Measurements from ENCODE around the gene WDR45B. TPM values are rescaled to one million over a fixed set of nuclear protein-coding genes. Genes with fewer than 3 reads are reported as not detected.

Gene WDR45B
- total RNA-seq, 2 donors from 2014 or later = 97.8 to 146 TPM

DNA sequence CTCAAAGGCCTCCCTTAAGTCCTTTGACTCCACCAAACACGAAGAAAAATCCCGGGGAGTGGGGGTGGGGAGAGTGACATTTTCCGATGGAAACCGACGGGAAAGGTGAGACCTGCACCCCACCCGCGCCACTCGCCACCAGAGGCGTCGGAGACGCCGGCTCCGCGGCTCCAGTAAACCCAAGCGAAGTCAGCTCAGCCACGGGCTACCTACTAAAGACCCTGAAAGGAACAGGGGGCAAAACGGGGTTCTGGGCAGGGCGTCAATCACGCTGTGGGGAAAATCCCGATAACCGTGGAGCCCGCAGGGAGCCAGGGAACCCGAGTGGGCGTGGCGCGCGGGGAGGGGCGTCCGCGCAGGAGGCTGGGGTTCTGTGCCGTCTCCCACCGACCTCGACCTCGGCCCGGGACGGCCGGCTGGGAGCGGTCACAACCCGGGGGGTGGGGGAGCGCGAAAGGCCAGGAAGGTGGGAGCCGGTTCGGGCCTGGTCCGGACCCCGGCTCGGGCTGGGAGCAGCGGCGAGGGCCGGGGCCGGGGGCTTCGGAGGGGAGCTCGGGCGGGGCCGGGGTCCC is 565 bp downstream of the WDR45B start:
- TF ChIP-seq, protein P1, sequence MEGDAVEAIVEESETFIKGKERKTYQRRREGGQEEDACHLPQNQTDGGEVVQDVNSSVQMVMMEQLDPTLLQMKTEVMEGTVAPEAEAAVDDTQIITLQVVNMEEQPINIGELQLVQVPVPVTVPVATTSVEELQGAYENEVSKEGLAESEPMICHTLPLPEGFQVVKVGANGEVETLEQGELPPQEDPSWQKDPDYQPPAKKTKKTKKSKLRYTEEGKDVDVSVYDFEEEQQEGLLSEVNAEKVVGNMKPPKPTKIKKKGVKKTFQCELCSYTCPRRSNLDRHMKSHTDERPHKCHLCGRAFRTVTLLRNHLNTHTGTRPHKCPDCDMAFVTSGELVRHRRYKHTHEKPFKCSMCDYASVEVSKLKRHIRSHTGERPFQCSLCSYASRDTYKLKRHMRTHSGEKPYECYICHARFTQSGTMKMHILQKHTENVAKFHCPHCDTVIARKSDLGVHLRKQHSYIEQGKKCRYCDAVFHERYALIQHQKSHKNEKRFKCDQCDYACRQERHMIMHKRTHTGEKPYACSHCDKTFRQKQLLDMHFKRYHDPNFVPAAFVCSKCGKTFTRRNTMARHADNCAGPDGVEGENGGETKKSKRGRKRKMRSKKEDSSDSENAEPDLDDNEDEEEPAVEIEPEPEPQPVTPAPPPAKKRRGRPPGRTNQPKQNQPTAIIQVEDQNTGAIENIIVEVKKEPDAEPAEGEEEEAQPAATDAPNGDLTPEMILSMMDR (IDR thresholded peaks at IDR 0.05) = peak in 1 of 4 experiments; percentile 22
- TF ChIP-seq POLR2AphosphoS5 (IDR thresholded peaks at IDR 0.05) = no peak
- intact Hi-C loops (cut with DNase I) = loop anchor here (2.0 to 5.0 kb wide), 2 partner anchors 51 to 105 kb away; partner anchors contain the start of genes RAB40B and TBCD
- 1% methylated on average over 54 of the region's 54 CpGs for WGBS
- Histone ChIP-seq H3K36me3 (peaks cover 0 to 11% of the 10 kb centered on the region in 2 donors), H3K4me1 (replicated peaks) (no peaks in the 10 kb centered on the region), H3K27ac (peak overlapping the region; percentile 94 to 99), H3K9me3 (no peaks in the 10 kb centered on the region), H3K27me3 (replicated peaks; ENCODE audit: insufficient read depth) (no peaks in the 10 kb centered on the region), H3K4me3 (peak overlapping the region; percentile 92 to 100)
- DNase-seq (ENCODE audit: low spot score) = no peak

DNA sequence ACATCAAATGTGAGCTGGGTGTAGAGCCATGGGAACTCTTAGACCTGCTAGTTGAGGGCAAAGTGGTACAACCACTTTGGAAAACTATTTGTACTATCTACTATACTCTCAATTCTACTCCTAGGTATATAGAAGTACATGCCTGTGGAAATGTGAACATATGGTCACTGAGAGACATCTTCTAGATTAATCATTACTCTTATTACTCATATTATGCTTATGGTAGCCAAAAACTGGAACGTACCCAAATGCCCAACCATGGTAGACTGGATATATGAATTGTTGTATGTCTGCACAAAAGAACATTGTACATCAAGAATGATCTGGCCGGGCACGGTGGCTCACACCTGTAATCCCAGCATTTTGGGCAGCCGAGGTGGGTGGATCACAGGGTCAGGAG is 2.7 kb downstream of the WDR45B start:
- TF ChIP-seq POLR2A (IDR thresholded peaks at IDR 0.05) (no peak), POLR2AphosphoS5 (IDR thresholded peaks at IDR 0.05) (no peak)
- TF ChIP-seq, protein P1 (IDR thresholded peaks at IDR 0.05) = no peak
- WGBS = 96% methylated on average over 4 of the region's 4 CpGs
- DNase-seq (ENCODE audit: low spot score) = no peak
- Histone ChIP-seq H3K27me3 (replicated peaks; ENCODE audit: insufficient read depth) (no peaks in the 10 kb centered on the region), H3K4me1 (replicated peaks) (no peaks in the 10 kb centered on the region), H3K4me3 (no peak overlapping the region), H3K36me3 (peaks cover 0 to 11% of the 10 kb centered on the region in 2 donors), H3K27ac (no peak overlapping the region), H3K9me3 (no peaks in the 10 kb centered on the region)
- intact Hi-C loops (cut with DNase I) = loop anchor here (5.0 kb wide), 1 partner anchor 107 kb away; the partner anchor contains the start of gene TBCD

DNA sequence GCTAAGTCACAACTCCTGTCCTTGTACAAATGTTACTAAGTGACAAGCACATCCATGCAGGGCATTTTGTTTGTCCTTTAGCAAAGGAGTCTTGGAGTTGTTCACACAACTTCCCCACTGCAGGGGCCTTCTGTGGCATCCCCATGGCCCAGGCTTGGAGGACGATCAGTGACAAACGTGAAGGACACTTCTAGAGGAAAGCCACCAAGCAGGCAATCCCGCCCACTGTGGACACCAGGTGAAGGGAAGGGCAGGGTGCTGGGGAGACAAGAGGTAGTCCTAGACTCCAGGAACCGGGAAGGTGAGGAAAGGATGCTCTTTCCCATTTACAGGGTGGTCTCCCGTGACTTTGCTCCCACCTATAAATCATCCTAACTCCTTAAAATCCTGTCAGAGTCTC is 4.1 kb downstream of the WDR45B start:
- peaks cover 0 to 11% of the 10 kb centered on the region in 2 donors for H3K36me3 ChIP-seq

DNA sequence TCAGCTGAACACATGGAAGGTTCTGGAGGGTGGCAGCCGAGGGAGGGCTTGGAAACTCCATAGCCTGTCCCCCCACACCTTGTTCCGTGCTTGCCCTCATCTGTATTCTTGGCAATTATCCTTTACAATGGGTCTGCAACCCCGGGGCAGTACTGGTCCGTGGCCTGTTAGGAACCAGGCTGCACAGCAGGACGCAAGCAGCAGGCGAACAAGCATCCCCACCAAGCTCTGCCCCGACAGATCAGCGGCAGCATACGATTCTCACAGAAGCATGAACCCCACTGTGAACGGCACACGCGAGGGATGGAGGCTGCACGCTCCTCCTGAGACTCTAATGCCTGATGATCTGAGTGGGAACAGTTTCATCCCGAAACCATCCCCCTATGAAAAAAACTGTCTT is 6.2 kb downstream of the WDR45B start:
- Histone ChIP-seq H3K27me3 (replicated peaks; ENCODE audit: insufficient read depth) (no peaks in the 10 kb centered on the region), H3K27ac (no peak overlapping the region), H3K9me3 (no peaks in the 10 kb centered on the region), H3K4me3 (no peak overlapping the region), H3K36me3 (peaks cover 0 to 11% of the 10 kb centered on the region in 2 donors), H3K4me1 (replicated peaks) (no peaks in the 10 kb centered on the region)
- WGBS = 91% methylated on average over 14 of the region's 14 CpGs
- DNase-seq (ENCODE audit: low spot score) = no peak
- TF ChIP-seq, protein P1 (IDR thresholded peaks at IDR 0.05) = no peak
- TF ChIP-seq POLR2AphosphoS5 (IDR thresholded peaks at IDR 0.05) (no peak), POLR2A (IDR thresholded peaks at IDR 0.05) (no peak)
- intact Hi-C loops (cut with DNase I) = no loop called here

More for the DNA sequence above, 4.1 kb downstream of the WDR45B start:
- H3K27ac ChIP-seq = no peak overlapping the region
- H3K9me3 ChIP-seq = no peaks in the 10 kb centered on the region
- no peak overlapping the region for H3K4me3 ChIP-seq
- no peak for DNase-seq (ENCODE audit: low spot score)
- no peaks in the 10 kb centered on the region for H3K27me3 ChIP-seq (replicated peaks; ENCODE audit: insufficient read depth)
- no peak for TF ChIP-seq POLR2AphosphoS5 (IDR thresholded peaks at IDR 0.05)
- no peak for TF ChIP-seq POLR2A (IDR thresholded peaks at IDR 0.05)
- TF ChIP-seq, protein P1 (IDR thresholded peaks at IDR 0.05) = no peak
- WGBS = 77% methylated on average over 5 of the region's 5 CpGs
- H3K4me1 ChIP-seq (replicated peaks) = no peaks in the 10 kb centered on the region
- intact Hi-C loops (cut with DNase I) = no loop called here

DNA sequence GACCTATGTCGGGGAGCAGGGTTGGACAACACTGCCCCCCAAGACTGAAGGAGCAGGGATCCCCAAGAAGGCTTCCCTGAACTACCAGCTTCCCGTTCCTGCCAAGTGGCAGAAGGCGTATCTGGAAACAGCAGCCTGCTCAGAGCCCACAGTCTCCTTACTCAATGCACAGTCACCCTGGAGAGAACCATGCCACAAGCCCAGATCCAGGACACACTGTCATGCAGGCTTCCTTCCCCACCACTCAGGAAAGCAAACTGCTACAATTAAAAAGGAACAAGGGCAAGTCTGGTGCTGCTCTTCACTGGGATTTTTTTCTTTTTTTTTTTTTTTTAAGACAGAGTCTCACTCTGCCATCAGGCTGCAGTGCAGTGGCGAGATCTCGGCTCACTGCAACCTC is 8.2 kb downstream of the WDR45B start:
- Histone ChIP-seq H3K27me3 (replicated peaks; ENCODE audit: insufficient read depth) (no peaks in the 10 kb centered on the region), H3K9me3 (no peaks in the 10 kb centered on the region), H3K27ac (peak overlapping the region in 1 of 2 donors; percentile 61), H3K4me1 (replicated peaks) (no peaks in the 10 kb centered on the region), H3K36me3 (peaks cover 0 to 11% of the 10 kb centered on the region in 2 donors), H3K4me3 (no peak overlapping the region)
- DNase-seq (ENCODE audit: low spot score) = no peak
- intact Hi-C loops (cut with DNase I) = no loop called here
- TF ChIP-seq POLR2AphosphoS5 (IDR thresholded peaks at IDR 0.05) (no peak), POLR2A (IDR thresholded peaks at IDR 0.05) (no peak)
- TF ChIP-seq, protein P1 (IDR thresholded peaks at IDR 0.05) = no peak
- WGBS = 86% methylated on average over 4 of the region's 5 CpGs

Measured in prostate gland (tissue), 2 donors.